Measurements from ENCODE around the gene AMPD3.

The AMPD3 gene

DNA sequence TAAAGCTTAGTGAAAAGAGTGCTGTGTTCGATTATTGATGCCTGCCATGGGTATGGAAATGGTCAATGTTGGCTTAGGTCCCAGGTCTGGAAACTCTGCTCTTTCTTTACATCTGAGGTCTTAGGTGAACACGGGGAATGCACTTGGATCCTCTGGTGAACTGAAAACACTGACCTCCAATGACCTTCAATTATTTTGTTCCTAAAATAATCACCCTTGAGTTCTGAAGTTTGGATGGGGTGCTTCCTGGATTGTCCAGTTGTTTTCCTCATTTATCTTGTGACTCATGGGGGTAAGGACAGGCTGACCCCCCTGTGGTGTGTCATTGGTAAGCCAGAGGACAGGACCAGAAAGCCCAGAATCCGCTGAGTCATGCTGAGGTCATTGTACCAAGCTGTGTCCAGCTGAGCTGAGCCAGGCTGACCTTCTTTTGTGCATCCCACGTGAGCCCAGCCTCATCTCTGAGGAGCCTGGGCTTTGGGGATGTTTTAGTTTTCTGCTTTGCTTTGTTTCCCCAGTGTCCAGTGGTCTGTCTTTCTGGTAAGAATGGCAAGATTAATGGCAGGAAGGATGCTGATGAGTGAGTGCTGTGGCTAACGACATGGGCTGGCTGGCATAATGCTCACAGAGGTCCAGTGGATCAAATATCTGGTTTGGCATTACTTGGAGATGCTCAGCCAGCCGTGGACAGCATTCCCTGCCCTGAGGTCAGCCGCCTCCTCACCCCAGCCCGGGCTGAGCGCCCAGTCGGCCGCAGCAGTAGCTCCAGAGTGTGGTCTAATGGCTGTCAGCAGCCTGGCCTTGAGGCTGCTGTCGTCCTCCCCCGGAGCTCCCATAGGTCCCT, 35.6 kb downstream of the AMPD3 start:
- no peak overlapping the region for H2AFZ ChIP-seq (ENCODE audit: low read depth, low read length)

GRCh38 chr11:10492084-10492483, 37.0 kb downstream of the AMPD3 start:
- no peak overlapping the region for H3K4me3 ChIP-seq (ENCODE audit: low read length)
- no peak overlapping the region for H2AFZ ChIP-seq (ENCODE audit: low read depth, low read length)
- no peaks in the 10 kb centered on the region for H3K36me3 ChIP-seq (ENCODE audit: insufficient read depth, low read length)
- H3K4me1 ChIP-seq (ENCODE audit: insufficient read depth, low read length) = peaks cover 14% of the 10 kb centered on the region
- H3K27me3 ChIP-seq (ENCODE audit: insufficient read depth, low read length) = no peaks in the 10 kb centered on the region
- H3K9me3 ChIP-seq (ENCODE audit: low read length) = no peaks in the 10 kb centered on the region

More for the DNA sequence above, 35.6 kb downstream of the AMPD3 start:
- H3K27me3 ChIP-seq (ENCODE audit: insufficient read depth, low read length) = no peaks in the 10 kb centered on the region
- H3K9me3 ChIP-seq (ENCODE audit: low read length) = no peaks in the 10 kb centered on the region
- no peak overlapping the region for H3K4me3 ChIP-seq (ENCODE audit: low read length)
- peaks cover 14% of the 10 kb centered on the region for H3K4me1 ChIP-seq (ENCODE audit: insufficient read depth, low read length)
- no peaks in the 10 kb centered on the region for H3K36me3 ChIP-seq (ENCODE audit: insufficient read depth, low read length)

- no peak overlapping the region for H3K4me3 ChIP-seq (ENCODE audit: low read length)
- H3K27me3 ChIP-seq (ENCODE audit: insufficient read depth, low read length) = no peaks in the 10 kb centered on the region
- H3K36me3 ChIP-seq (ENCODE audit: insufficient read depth, low read length) = no peaks in the 10 kb centered on the region
These were observed 38.1 kb downstream of the AMPD3 start for GRCh38 chr11:10493041-10493663.

DNA sequence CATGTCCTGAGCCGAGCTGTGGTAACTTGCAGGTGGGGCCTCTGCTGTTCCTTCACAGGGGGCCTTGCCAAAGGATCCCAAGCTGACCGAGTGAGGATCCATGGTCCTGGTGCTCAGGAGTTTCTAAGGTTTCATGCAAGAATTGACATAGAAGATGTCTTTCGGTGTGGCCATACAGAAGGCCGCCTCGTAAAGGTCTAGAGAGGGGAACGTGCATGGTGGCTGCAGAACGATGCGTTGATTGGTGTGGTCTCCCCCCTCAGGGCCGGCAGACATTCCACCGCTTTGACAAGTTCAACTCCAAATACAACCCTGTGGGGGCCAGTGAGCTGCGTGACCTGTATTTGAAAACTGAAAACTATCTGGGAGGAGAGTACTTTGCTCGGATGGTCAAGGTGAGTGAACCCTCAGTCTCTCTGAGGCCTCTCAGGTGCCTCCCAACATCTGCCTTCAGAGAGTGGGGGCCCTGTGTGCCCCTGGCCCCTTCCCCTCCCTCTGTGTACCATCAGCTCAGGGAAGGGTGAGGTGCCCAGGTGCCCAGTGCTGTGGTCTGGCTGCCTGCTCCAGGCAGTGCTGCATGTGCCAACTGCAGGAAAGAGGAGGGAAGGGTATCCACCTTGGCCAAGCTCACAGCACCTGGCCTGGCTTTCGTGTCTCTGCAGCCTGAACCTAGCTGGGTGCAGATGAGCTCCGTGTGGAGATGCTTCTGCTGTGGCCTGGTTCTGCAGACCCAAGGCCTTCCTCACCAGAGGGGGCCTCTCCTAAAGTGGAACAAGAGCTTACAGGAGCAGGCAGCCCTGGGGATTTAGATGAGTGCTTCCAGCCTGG, 39.8 kb downstream of the AMPD3 start:
- H2AFZ ChIP-seq (ENCODE audit: low read depth, low read length) = no peak overlapping the region
- H3K4me3 ChIP-seq (ENCODE audit: low read length) = no peak overlapping the region
- H3K4me1 ChIP-seq (ENCODE audit: insufficient read depth, low read length) = peaks cover 14% of the 10 kb centered on the region
- H3K27me3 ChIP-seq (ENCODE audit: insufficient read depth, low read length) = no peaks in the 10 kb centered on the region
- no peaks in the 10 kb centered on the region for H3K36me3 ChIP-seq (ENCODE audit: insufficient read depth, low read length)
- no peaks in the 10 kb centered on the region for H3K9me3 ChIP-seq (ENCODE audit: low read length)

More at GRCh38 chr11:10493041-10493663, 38.1 kb downstream of the AMPD3 start:
- peaks cover 14% of the 10 kb centered on the region for H3K4me1 ChIP-seq (ENCODE audit: insufficient read depth, low read length)
- H3K9me3 ChIP-seq (ENCODE audit: low read length) = no peaks in the 10 kb centered on the region
- H2AFZ ChIP-seq (ENCODE audit: low read depth, low read length) = no peak overlapping the region

DNA sequence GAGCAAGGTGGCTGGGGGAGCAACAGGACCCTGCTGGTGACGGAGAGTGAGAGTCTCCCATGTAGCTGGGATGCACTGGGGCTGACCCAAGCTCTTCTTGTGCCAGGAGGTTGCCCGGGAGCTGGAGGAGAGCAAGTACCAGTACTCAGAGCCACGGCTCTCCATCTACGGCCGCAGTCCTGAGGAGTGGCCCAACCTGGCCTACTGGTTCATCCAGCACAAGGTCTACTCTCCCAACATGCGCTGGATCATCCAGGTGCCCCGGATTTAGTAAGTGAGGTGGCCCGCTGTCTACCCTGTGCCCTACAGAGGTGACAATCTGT, 40.4 kb downstream of the AMPD3 start:
- Histone ChIP-seq H2AFZ (ENCODE audit: low read depth, low read length) (no peak overlapping the region), H3K36me3 (ENCODE audit: insufficient read depth, low read length) (no peaks in the 10 kb centered on the region), H3K4me1 (ENCODE audit: insufficient read depth, low read length) (peaks cover 12% of the 10 kb centered on the region), H3K4me3 (ENCODE audit: low read length) (no peak overlapping the region), H3K27me3 (ENCODE audit: insufficient read depth, low read length) (no peaks in the 10 kb centered on the region), H3K9me3 (ENCODE audit: low read length) (no peaks in the 10 kb centered on the region)

DNA sequence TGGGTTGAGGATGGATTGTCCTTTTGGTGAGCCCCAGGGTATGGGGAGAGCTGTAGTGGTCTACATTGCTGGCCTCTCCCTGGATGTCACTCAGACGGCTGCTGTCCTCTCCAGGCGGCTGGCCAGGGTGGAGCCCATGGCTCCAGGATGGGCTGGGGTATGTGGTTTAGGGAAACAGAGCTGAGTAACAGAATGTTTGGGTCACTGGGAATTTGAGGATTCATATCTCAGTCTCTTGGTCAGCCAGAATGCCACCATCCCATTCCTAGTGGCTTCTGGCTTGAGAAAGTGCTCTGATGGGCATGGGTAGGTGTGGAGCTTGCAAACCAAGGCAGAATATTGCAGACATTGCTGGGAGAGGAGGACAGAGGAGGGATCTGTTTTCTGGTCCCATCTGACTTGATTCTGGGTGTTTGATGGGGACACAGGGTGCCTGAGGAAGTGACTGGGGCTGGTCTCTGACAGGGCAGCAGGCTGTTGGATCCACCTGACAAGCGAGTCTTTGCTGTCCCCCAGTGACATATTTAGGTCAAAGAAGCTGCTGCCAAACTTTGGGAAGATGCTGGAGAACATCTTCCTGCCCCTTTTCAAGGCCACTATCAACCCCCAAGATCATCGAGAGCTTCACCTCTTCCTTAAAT, 41.4 kb downstream of the AMPD3 start:
- H3K27me3 ChIP-seq (ENCODE audit: insufficient read depth, low read length) = no peaks in the 10 kb centered on the region
- H3K9me3 ChIP-seq (ENCODE audit: low read length) = no peaks in the 10 kb centered on the region
- no peak overlapping the region for H3K4me3 ChIP-seq (ENCODE audit: low read length)
- H3K36me3 ChIP-seq (ENCODE audit: insufficient read depth, low read length) = no peaks in the 10 kb centered on the region
- H3K4me1 ChIP-seq (ENCODE audit: insufficient read depth, low read length) = peaks cover 2% of the 10 kb centered on the region
- H2AFZ ChIP-seq (ENCODE audit: low read depth, low read length) = no peak overlapping the region

DNA sequence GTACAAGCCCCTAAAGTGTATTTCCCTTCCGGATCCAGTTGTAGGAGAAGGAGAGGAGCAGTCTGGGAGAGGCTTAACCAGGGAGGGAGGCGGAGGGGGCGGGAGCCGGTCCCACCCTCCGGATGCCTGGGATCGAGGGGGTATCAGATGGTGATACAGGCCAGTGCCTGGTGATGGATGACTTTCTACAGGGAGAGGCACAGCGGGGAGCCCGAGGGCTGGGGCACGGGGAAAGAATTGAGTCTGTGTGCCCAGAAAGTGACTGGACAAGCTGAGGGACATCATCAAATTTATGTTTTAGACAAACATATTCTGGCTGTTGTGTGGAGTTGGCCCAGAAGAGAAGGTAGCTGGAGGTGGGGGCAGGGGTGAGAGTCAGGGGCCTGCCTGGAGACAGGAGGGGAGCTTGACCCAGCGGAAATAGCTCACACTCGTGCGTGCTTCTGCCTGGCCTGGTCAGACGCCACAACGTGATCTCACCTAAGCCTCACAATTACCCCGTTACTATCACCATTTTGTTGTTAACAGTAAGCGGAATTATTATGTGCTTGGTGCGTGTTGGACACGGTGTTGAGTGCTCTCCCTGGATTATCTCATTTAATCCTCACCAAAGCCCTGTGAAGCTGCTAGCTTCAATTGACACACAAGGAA, 42.4 kb downstream of the AMPD3 start:
- Histone ChIP-seq H3K4me3 (ENCODE audit: low read length) (no peak overlapping the region), H3K36me3 (ENCODE audit: insufficient read depth, low read length) (no peaks in the 10 kb centered on the region), H2AFZ (ENCODE audit: low read depth, low read length) (no peak overlapping the region), H3K9me3 (ENCODE audit: low read length) (no peaks in the 10 kb centered on the region), H3K27me3 (ENCODE audit: insufficient read depth, low read length) (no peaks in the 10 kb centered on the region), H3K4me1 (ENCODE audit: insufficient read depth, low read length) (no peaks in the 10 kb centered on the region)

DNA sequence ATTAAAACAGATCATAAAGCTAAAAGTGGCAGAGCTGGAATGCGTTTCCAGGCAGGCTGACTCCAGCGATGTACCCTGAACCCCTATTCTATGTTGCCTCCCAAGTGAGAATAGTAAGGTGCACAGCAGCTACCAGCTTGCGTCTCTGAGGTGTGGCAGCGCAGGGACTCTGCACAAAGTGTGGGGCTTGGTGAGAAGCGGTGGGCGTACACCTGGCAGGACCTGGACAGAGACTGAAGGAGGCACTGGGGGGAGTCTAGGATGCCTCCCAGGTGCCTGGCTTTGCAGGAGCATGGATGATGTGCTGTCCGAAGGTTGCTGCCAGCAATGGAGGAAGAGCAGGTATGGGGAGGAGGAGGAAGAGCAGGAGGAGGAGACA, 42.9 kb downstream of the AMPD3 start:
- no peaks in the 10 kb centered on the region for H3K36me3 ChIP-seq (ENCODE audit: insufficient read depth, low read length)
- H3K4me1 ChIP-seq (ENCODE audit: insufficient read depth, low read length) = no peaks in the 10 kb centered on the region
- no peak overlapping the region for H2AFZ ChIP-seq (ENCODE audit: low read depth, low read length)
- no peaks in the 10 kb centered on the region for H3K27me3 ChIP-seq (ENCODE audit: insufficient read depth, low read length)
- no peaks in the 10 kb centered on the region for H3K9me3 ChIP-seq (ENCODE audit: low read length)
- H3K4me3 ChIP-seq (ENCODE audit: low read length) = no peak overlapping the region

DNA sequence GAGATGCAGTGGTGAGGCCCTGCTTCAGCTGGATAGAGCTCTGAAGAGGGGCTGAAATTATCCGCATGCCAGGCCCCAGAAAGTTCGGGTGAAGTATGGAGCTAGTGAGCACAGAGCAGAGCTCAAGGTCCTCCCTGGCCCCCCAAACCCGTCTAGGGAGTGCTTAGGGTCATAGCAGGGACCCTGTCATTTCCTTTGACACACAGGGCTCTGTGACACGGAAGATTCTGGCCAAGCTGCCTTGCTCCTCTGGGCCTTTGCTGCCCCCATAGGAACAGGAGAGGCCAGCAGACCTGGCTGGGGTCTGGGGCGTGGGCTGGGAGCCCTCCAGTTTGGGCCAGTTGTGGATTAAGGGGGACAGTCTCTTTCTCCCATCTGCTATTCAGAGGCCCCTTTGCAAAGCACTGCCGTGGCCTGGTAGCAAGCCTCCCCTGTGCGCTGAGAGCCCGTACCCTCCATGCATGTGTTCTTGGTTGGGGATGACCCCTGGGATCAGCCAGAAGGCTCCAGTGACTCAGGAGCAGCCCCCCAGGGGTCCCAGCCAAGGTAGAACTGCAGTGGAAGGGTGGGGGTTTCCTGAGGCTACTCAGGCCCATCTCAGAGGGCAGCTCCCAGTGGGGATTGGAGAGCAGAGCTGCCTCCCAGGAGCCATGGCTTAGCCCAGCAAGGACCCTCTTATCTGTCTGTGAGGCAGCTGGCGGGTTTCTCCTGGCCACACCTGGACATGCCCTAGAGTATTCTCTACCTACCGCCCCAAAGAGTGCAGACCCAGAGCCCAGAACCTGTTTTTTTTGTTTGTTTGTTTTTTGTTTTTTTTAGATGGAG, 43.6 kb downstream of the AMPD3 start:
- no peak overlapping the region for H2AFZ ChIP-seq (ENCODE audit: low read depth, low read length)
- H3K9me3 ChIP-seq (ENCODE audit: low read length) = no peaks in the 10 kb centered on the region
- peaks cover under 1% of the 10 kb centered on the region for H3K4me1 ChIP-seq (ENCODE audit: insufficient read depth, low read length)
- no peaks in the 10 kb centered on the region for H3K27me3 ChIP-seq (ENCODE audit: insufficient read depth, low read length)
- no peaks in the 10 kb centered on the region for H3K36me3 ChIP-seq (ENCODE audit: insufficient read depth, low read length)
- no peak overlapping the region for H3K4me3 ChIP-seq (ENCODE audit: low read length)

GRCh38 chr11:10499452-10499851, 44.4 kb downstream of the AMPD3 start:
- no peaks in the 10 kb centered on the region for H3K36me3 ChIP-seq (ENCODE audit: insufficient read depth, low read length)
- H2AFZ ChIP-seq (ENCODE audit: low read depth, low read length) = no peak overlapping the region
- H3K4me1 ChIP-seq (ENCODE audit: insufficient read depth, low read length) = peaks cover 7% of the 10 kb centered on the region
- H3K4me3 ChIP-seq (ENCODE audit: low read length) = no peak overlapping the region
- H3K27me3 ChIP-seq (ENCODE audit: insufficient read depth, low read length) = no peaks in the 10 kb centered on the region
- H3K9me3 ChIP-seq (ENCODE audit: low read length) = no peaks in the 10 kb centered on the region

- no peaks in the 10 kb centered on the region for H3K9me3 ChIP-seq (ENCODE audit: low read length)
- no peak overlapping the region for H2AFZ ChIP-seq (ENCODE audit: low read depth, low read length)
- H3K27me3 ChIP-seq (ENCODE audit: insufficient read depth, low read length) = no peaks in the 10 kb centered on the region
- peaks cover 7% of the 10 kb centered on the region for H3K4me1 ChIP-seq (ENCODE audit: insufficient read depth, low read length)
- H3K4me3 ChIP-seq (ENCODE audit: low read length) = no peak overlapping the region
- no peaks in the 10 kb centered on the region for H3K36me3 ChIP-seq (ENCODE audit: insufficient read depth, low read length)
These were observed 45.0 kb downstream of the AMPD3 start for GRCh38 chr11:10499874-10500601.

Measured in neuron (in vitro differentiated cells).